ENCODE measurements around the gene CDNF. TPM values are rescaled to one million over a fixed set of nuclear protein-coding genes. Genes with fewer than 3 reads are reported as not detected.

Gene CDNF
- 1.1 to 1.4 TPM (median 1.2 TPM) in 3 replicates for polyA plus RNA-seq
- 0.99 TPM for polyA plus RNA-seq (2011; ENCODE audit: low read depth)
- 0.86 and 1.8 TPM in 2 replicates for polyA plus RNA-seq (2011; cell fraction: cytosol; rRNA removed)
- 2.7 and 2.9 TPM in 2 replicates for polyA plus RNA-seq (2011; cell fraction: nucleus; rRNA removed)
- polyA plus RNA-seq (2012; ENCODE audit: low replicate concordance): 1.0 TPM in 2 replicates
- polyA minus RNA-seq: 0.92 to 2.2 TPM in 2 of 3 replicates, not detected in the other
- not detected for polyA minus RNA-seq (2011; cell fraction: cytosol; rRNA and poly(A)+ RNA removed)
- polyA minus RNA-seq (2011; cell fraction: nucleus; rRNA and poly(A)+ RNA removed): 1.1 TPM in 1 of 2 replicates, not detected in the other

DNA sequence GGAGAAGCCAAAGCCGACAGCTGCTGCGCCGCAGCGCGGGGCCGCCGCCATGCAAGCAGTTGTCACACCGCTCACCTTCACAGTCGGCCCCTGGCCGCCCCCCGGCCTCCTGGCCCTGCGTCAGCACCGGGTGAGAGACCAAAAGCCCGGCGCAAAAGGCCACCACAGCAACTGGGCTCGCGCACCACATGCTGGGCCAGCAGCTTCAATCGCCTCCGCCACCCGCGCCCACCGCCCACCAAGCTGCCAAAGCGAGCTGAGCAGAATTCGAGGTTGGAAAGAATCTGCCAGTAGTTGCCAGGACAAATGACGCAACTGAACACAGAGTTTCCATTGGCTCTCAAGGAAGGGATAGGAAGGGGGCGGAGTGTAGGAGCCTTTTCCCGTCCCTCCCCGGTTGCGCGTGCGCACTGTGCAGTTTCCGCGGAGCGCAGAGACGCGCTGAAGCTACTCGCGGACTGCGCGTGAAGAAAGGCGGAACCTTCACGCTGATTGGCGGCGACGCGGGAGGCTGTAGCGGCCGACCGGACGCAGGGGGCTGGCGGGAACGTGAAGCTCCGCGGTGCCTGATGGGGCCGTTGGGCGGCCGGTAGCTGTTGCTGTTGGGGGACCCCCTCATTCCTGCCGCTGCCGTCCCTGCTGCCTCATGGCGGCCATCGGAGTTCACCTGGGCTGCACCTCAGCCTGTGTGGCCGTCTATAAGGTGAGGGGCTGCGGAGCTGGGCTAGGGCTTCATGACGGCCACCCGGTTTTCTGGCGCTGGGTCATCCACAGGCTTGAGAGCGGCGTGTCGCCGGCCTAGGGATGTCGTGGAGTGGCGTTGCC, at the start of gene CDNF, which contains the start of the genes HSPA14 and MSANTD7:
CDNF (minus strand) TSS at position 281 of the 825 bp plus-strand sequence; CDS start at position 190, 91 bp downstream.
HSPA14 (plus strand) TSS at position 550 of the 825 bp plus-strand sequence; CDS start at position 647, 97 bp downstream.
MSANTD7 (plus strand) TSS at position 550 of the 825 bp plus-strand sequence. CDS start 3,979 bp downstream, outside the sequence.
- peaks cover 41% of the 10 kb centered on the region for H3K79me2 ChIP-seq (ENCODE audit: control insufficient read depth, insufficient read depth, low read length)
- H4K20me1 ChIP-seq (ENCODE audit: control insufficient read depth, extremely low read depth, insufficient read depth, low read length): no peaks in the 10 kb centered on the region
- H3K27ac ChIP-seq (ENCODE audit: control insufficient read depth, insufficient read depth, low read length): peak within 1 kb of the TSS; percentile 92
- H2AFZ ChIP-seq (ENCODE audit: control insufficient read depth, low read length): peak within 1 kb of the TSS; percentile 96
- no peaks in the 10 kb centered on the region for H3K27me3 ChIP-seq (ENCODE audit: control insufficient read depth, extremely low read depth, insufficient read depth, low read length)
- no peaks in the 10 kb centered on the region for H3K9me3 ChIP-seq (ENCODE audit: control insufficient read depth, low read depth, low read length)
- no peaks in the 10 kb centered on the region for H3K9me1 ChIP-seq (ENCODE audit: control insufficient read depth, extremely low read depth, insufficient read depth, low read length)
- dilution Hi-C loops (cut with MboI; ENCODE audit: extremely low pct_ligation_motif_present, low sequenced_read_pairs): no loop called here
- H3K36me3 ChIP-seq (ENCODE audit: control insufficient read depth in 2 of 2, extremely low read depth in 1 of 2, insufficient read depth in 2 of 2, low read length in 2 of 2): peaks cover 4 to 17% of the 10 kb centered on the region in 2 experiments
- peak within 1 kb of the TSS; percentile 96 for H3K4me2 ChIP-seq (ENCODE audit: control insufficient read depth, extremely low read depth, insufficient read depth, low read depth, low read length)
- peaks cover 12% of the 10 kb centered on the region for H3K4me1 ChIP-seq (ENCODE audit: control insufficient read depth, extremely low read depth, insufficient read depth, low read length)
- DNase-seq (ENCODE audit: low read depth, low spot score) (peak; percentile 94), FAIRE-seq (peak; percentile 90)
- peak within 1 kb of the TSS; percentile 92 to 98 (median 95) for H3K4me3 ChIP-seq (ENCODE audit: control insufficient read depth in 2 of 3, extremely low read depth in 1 of 3, insufficient read depth in 2 of 3, low read depth in 1 of 3, low read length in 3 of 3)
- no peak for TF ChIP-seq CTCF (optimal IDR thresholded peaks at IDR 0.05 in 1 of 3, IDR thresholded peaks at IDR 0.05 in 1 of 3, conservative IDR thresholded peaks at IDR 0.05 in 1 of 3; ENCODE audit: extremely low read depth in 1 of 3, insufficient read depth in 2 of 3, low read length in 3 of 3)
- TF ChIP-seq EZH2 (IDR thresholded peaks at IDR 0.05; ENCODE audit: low read length): no peak
- H3K9ac ChIP-seq (ENCODE audit: control insufficient read depth, extremely low read depth, insufficient read depth, low read length): peak within 1 kb of the TSS; percentile 96

DNA sequence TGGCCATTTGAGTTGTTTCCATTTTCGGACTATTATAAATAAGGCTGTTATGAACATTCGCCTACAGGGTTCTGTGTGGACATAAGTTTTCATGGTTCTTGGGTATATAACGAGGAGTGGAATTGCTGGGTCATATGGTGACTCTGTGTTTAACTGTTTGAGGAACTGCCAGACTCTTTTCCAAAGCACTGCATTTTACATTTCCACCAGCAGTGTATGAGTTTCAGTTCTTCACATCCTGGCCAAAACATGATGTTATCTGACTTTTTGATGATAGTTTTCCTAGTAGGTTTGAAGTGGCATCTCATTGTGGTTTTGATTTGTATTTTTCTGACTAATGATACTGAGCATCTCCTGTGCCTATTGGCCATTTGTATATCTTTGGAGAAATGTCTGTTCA, 46.2 kb upstream of the CDNF start:
- Histone ChIP-seq H3K4me1 (ENCODE audit: control insufficient read depth, extremely low read depth, insufficient read depth, low read length) (peaks cover 8% of the 10 kb centered on the region), H3K27ac (ENCODE audit: control insufficient read depth, insufficient read depth, low read length) (no peak overlapping the region), H2AFZ (ENCODE audit: control insufficient read depth, low read length) (no peak overlapping the region), H3K27me3 (ENCODE audit: control insufficient read depth, extremely low read depth, insufficient read depth, low read length) (no peaks in the 10 kb centered on the region), H3K4me2 (ENCODE audit: control insufficient read depth, extremely low read depth, insufficient read depth, low read depth, low read length) (no peak overlapping the region), H3K9me3 (ENCODE audit: control insufficient read depth, low read depth, low read length) (no peaks in the 10 kb centered on the region), H3K36me3 (ENCODE audit: control insufficient read depth in 2 of 2, extremely low read depth in 1 of 2, insufficient read depth in 2 of 2, low read length in 2 of 2) (peaks cover 2 to 8% of the 10 kb centered on the region in 2 experiments), H3K9ac (ENCODE audit: control insufficient read depth, extremely low read depth, insufficient read depth, low read length) (no peak overlapping the region), H3K79me2 (ENCODE audit: control insufficient read depth, insufficient read depth, low read length) (peaks cover 81% of the 10 kb centered on the region), H4K20me1 (ENCODE audit: control insufficient read depth, extremely low read depth, insufficient read depth, low read length) (no peaks in the 10 kb centered on the region), H3K9me1 (ENCODE audit: control insufficient read depth, extremely low read depth, insufficient read depth, low read length) (peaks cover 2% of the 10 kb centered on the region), H3K4me3 (ENCODE audit: control insufficient read depth in 2 of 3, extremely low read depth in 1 of 3, insufficient read depth in 2 of 3, low read depth in 1 of 3, low read length in 3 of 3) (no peak overlapping the region)
- TF ChIP-seq EZH2 (IDR thresholded peaks at IDR 0.05; ENCODE audit: low read length): no peak
- TF ChIP-seq CTCF (optimal IDR thresholded peaks at IDR 0.05 in 1 of 3, IDR thresholded peaks at IDR 0.05 in 1 of 3, conservative IDR thresholded peaks at IDR 0.05 in 1 of 3; ENCODE audit: extremely low read depth in 1 of 3, insufficient read depth in 2 of 3, low read length in 3 of 3): no peak
- DNase-seq (ENCODE audit: low read depth, low spot score): no peak
- dilution Hi-C loops (cut with MboI; ENCODE audit: extremely low pct_ligation_motif_present, low sequenced_read_pairs): no loop called here
- FAIRE-seq: no peak
